ENCODE data around the gene TYSND1.

DNA sequence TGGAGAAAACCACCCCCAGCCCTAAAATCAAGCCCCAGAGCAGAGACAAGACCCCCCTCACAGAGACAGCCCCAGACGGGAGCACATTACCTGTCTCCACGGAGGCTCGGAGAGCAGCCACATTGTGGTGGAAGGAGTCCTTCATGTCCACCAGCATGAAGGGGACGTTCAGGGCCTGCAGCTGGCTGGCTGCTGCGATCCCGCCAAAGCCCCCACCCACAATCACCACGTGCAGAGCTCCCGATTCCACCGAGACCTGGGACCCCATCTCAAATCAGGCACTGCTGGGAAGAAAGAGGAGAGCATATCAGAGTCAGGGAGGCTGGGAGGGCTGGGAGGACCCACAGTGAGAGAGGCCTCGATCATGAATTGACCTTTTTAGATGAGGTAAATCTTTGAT, 22.7 kb downstream of the TYSND1 start:
- TF ChIP-seq POLR2AphosphoS5 (IDR thresholded peaks at IDR 0.05) (no peak), EP300 (IDR thresholded peaks at IDR 0.05; ENCODE audit: low read depth) (no peak), POLR2A (IDR thresholded peaks at IDR 0.05) (no peak)
- TF ChIP-seq, protein P1, sequence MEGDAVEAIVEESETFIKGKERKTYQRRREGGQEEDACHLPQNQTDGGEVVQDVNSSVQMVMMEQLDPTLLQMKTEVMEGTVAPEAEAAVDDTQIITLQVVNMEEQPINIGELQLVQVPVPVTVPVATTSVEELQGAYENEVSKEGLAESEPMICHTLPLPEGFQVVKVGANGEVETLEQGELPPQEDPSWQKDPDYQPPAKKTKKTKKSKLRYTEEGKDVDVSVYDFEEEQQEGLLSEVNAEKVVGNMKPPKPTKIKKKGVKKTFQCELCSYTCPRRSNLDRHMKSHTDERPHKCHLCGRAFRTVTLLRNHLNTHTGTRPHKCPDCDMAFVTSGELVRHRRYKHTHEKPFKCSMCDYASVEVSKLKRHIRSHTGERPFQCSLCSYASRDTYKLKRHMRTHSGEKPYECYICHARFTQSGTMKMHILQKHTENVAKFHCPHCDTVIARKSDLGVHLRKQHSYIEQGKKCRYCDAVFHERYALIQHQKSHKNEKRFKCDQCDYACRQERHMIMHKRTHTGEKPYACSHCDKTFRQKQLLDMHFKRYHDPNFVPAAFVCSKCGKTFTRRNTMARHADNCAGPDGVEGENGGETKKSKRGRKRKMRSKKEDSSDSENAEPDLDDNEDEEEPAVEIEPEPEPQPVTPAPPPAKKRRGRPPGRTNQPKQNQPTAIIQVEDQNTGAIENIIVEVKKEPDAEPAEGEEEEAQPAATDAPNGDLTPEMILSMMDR (IDR thresholded peaks at IDR 0.05) = no peak

All from transverse colon (tissue), 4 donors.